Heart right ventricle (tissue), 16 donors: ENCODE data around the gene OR2C3. TPM values are rescaled to one million over a fixed set of nuclear protein-coding genes. Genes with fewer than 3 reads are reported as not detected.
"Not testable (repeated sequence)": the region's sequence is repeated elsewhere in the genome, so short reads cannot be mapped to it uniquely, and the experiment has no call there.

ENCODE experiments used
- ATAC-seq, 8 donors: fragments of 200-7000 bp; cut with Tn5 transposase; one replicate each; pipeline ENCODE4 v1.9.1; 2020; ENCODE audit warnings: mild to moderate bottlenecking in 8 of 8, moderate library complexity in 8 of 8, moderate number of reproducible peaks in 1 of 8
- DNase-seq, 2 donors: peaks; one replicate each; pipeline ENCODE4 v3.0.0-alpha.2; 2020
- H3K27ac ChIP-seq, 10 donors: fragments of 200-600 bp; sonication (generic) in 2 of 10; one replicate each; pipeline versions ENCODE4 v1.5.0 to v1.8.0; 2020 to 2022; ENCODE audit warnings: mild to moderate bottlenecking in 3 of 10
- H3K27me3 ChIP-seq, 7 donors: fragments of 200-600 bp; one replicate each; pipeline ENCODE4 v1.8.0; 2021 to 2022; ENCODE audit warnings: mild to moderate bottlenecking in 2 of 7
- H3K36me3 ChIP-seq, 9 donors: fragments of 200-600 bp; sonication (generic) in 1 of 9; one replicate each; pipeline versions ENCODE4 v1.5.0 to v1.8.0; 2020 to 2022; ENCODE audit warnings: mild to moderate bottlenecking in 2 of 9
- H3K4me1 ChIP-seq, 9 donors: fragments of 200-600 bp; sonication (generic) in 1 of 9; one replicate each; pipeline versions ENCODE4 v1.5.0 to v1.8.0; 2020 to 2022; ENCODE audit warnings: mild to moderate bottlenecking in 4 of 9
- H3K4me3 ChIP-seq, 10 donors: fragments of 200-600 bp; sonication (generic) in 2 of 10; one replicate each; pipeline versions ENCODE4 v1.5.0 to v1.8.0; 2020 to 2022; ENCODE audit warnings: mild to moderate bottlenecking in 7 of 10, moderate library complexity in 2 of 10
- H3K9me3 ChIP-seq, 11 donors: fragments of 200-600 bp in 10 of 11; sonication (generic) in 2 of 11; one replicate each; pipeline versions ENCODE4 v1.5.0 to v1.8.0; 2013 to 2022; ENCODE audit warnings: mild to moderate bottlenecking in 2 of 11, control low read depth in 1 of 11, moderate library complexity in 1 of 11
- CTCF ChIP-seq, 9 donors: fragments of 200-600 bp; sonication (generic) in 2 of 9; IDR thresholded peaks; one replicate each; pipeline versions ENCODE4 v1.5.0 to v1.8.0; 2021 to 2022; ENCODE audit warnings: antibody characterized with exemption in 9 of 9, mild to moderate bottlenecking in 5 of 9, moderate library complexity in 1 of 9
- WGBS, 2 donors: extraction: QIAGEN DNeasy Blood & Tissue Kit; methylation state at CpG; one replicate each; pipeline ENCODE4 v1.1.7; 2013; ENCODE audit warnings: inconsistent platforms in 1 of 2; 5-methylcytosine and 5-hydroxymethylcytosine counted together
- intact Hi-C, 10 donors: fragments of 100-400 bp; cut with DNase I; formaldehyde crosslinking; loops; one replicate each; pipeline versions ENCODE4 v1.11.1 to v1.14.2; 2022
- polyA plus RNA-seq, 2 donors: library from polyadenylated mRNA; stranded (reverse); fragments of 200-250 nt; gene quantifications; one replicate each; pipeline ENCODE4 v1.2.3, GENCODE V29; 2013
- total RNA-seq, 10 donors: library from RNA; stranded (reverse); fragmentation: NEBNext Ultra II Directional in 3 of 10; extraction: Animal tissue kit (Norgen Biotek cat#: 25700) in 3 of 10; gene quantifications; one replicate each; pipeline versions ENCODE4 v1.2.1 to v1.2.4, GENCODE V29; 2021 to 2023
- donor health status: Arrhythmogenic right ventricular cardiomyopathy.
- donor health status: ischemic (EF 13 %, LVEDD 7.1; RV severe dilation, severe dysfunction).
- donor health status: healthy with polysubstance abuse.
- donor health status: DM: no; HTN: yes; CAD: no.
- donor health status: DM: no; HTN: no; CAD: no.
- donor health status: ischemic (EF 25% LVEDD 6.9; RV normal size, moderate dysfunction).
- donor health status: ischemic (EF 25% LVEDD 5.7; RV mildly dilated, moderate dysfunction).
- donor health status: healthy.
- donor health status: DM: yes; HTN: yes; CAD: no.
- donor health status: Ischemic cardiomyopathy.
- donor health status: ischemic (EF 35%, LVEDD 5.7; RV mildly dilated, moderate dysfunction).
- donor health status: nonischemic (EF 11% LVEDD 7.7; RV severe dilation, severe dysfunction).
- donor health status: DM: yes; HTN: yes; CAD: no.
- donor health status: PGD.
- donor health status: ischemic (EF 29% LVEDD 5.4; RV normal size, mild dysfunction).
- donor health status: nonischemic (EF 23%, LVEDD 6.1; RV moderate dilation, normal function).

Gene OR2C3
- total and polyA plus RNA-seq, 12 donors, result under 0.01 to 0.02 TPM; not detected in 10

GRCh38 chr1:247491328-247491727, 44.9 kb downstream of the OR2C3 start:
- H3K9me3 ChIP-seq, result no peaks in the 10 kb centered on the region
- no peaks in the 10 kb centered on the region for H3K36me3 ChIP-seq
- ATAC-seq (no peak), DNase-seq (no peak)
- WGBS, 2 donors, result 83 to 90% methylated on average over 12 of the region's 12 CpGs
- TF ChIP-seq CTCF (IDR thresholded peaks at IDR 0.05), result no peak
- intact Hi-C loops, result no loop called here
- peaks cover 0 to 7% (median 0%) of the 10 kb centered on the region in 9 donors for H3K4me1 ChIP-seq
- H3K27ac ChIP-seq, result no peak overlapping the region
- H3K27me3 ChIP-seq, result peaks cover 0 to 36% (median 14%) of the 10 kb centered on the region in 7 donors
- no peak overlapping the region for H3K4me3 ChIP-seq

DNA sequence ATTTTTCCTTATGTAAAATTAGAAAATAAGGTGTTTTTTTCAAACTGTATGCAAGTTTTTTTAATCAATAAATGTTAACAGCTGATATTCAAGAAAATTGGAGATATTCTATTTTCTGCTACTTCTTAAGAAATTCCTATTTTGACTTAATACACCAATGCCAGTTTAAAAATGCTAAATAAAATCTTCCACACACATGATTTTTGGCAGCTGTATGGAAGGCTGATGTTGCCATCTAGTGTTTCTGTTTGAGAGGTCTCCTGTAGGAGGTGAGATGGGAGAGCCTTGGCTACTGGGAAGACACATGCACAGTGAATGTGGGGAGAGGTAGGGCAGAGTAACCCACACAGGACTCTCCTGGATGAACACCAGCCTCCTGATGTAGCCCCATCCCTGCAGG, 49.2 kb downstream of the OR2C3 start:
- Histone ChIP-seq H3K36me3 (no peaks in the 10 kb centered on the region), H3K27me3 (peaks cover 0 to 34% (median 7%) of the 10 kb centered on the region in 7 donors), H3K4me1 (no peaks in the 10 kb centered on the region), H3K9me3 (no peaks in the 10 kb centered on the region), H3K4me3 (no peak overlapping the region), H3K27ac (no peak overlapping the region)
- ATAC-seq (peak in 7 of 8 donors; percentile 30 to 79 (median 63)), DNase-seq (no peak)
- peak; percentile 11 to 66 (median 50) for TF ChIP-seq CTCF (IDR thresholded peaks at IDR 0.05)
- intact Hi-C loops, result loop anchor here (2.0 to 10.0 kb wide), 5 partner anchors 92 to 115 kb away; no protein-coding TSS in a partner anchor

DNA sequence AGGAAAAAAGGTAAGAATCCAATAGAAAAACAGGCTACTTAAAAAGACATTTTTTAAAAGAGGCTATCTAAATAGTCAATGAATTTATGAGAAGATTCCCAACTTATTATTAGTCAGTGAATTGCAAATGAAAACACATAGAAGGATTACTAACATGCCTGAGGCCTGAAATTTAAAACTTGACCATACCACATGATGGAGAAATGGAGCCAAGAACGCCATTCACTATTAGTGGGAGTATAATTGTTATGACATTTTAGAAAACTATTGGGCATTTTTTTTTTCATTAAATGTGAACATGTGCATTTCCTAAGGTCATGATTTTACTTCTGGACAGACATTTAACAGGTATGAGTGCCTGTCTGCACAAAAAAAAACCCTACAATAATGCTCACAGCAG, 53.5 kb downstream of the OR2C3 start:
- DNase-seq (no peak), ATAC-seq (no peak)
- intact Hi-C loops, result loop anchor here in 1 of 10 donors (10.0 kb wide), 1 partner anchor 88 kb away; no protein-coding TSS in a partner anchor
- Histone ChIP-seq H3K27ac (no peak overlapping the region), H3K27me3 (peaks cover 0 to 5% (median 0%) of the 10 kb centered on the region in 7 donors), H3K9me3 (no peaks in the 10 kb centered on the region), H3K36me3 (no peaks in the 10 kb centered on the region), H3K4me1 (no peaks in the 10 kb centered on the region), H3K4me3 (no peak overlapping the region)
- WGBS, 2 donors, result 73 to 75% methylated on average over 1 of the region's 1 CpG
- no peak for TF ChIP-seq CTCF (IDR thresholded peaks at IDR 0.05)

DNA sequence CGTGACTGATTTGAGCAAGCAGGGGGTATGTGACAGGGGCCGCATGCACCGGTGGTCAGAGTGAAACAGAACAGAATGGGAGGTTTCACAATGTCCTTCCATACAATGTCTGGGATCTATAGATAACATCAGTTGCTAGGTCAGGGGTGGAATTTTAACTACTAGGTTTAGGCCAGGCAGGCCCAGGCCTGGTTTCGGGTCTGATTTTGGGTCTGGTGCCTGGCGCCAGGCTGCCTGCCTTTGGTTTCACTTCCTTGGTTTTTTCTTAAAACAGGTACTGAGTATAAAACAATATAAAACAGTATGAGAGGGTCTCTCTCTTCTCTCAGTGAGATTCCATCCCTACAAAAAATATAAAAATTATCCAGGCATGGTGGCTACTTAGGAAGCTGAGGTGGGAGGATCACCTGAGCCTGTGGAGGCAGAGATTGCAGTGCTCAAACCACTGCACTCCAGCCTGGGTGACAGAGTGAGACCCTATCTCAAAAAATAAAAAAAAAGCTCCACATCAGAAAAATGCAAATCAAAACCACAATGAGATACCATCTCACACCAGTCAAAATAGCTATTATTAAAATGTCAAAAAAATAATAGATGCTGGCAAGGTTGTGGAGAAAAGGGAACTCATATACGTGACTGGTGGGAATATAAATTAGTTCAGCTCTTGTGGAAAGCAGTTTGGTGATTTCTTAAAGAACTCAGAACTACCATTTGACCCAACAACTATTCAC, 59.7 kb downstream of the OR2C3 start:
- intact Hi-C loops, DNase-seq, ATAC-seq, H3K4me1 ChIP-seq, H3K27me3 ChIP-seq, H3K36me3 ChIP-seq, H3K27ac ChIP-seq, H3K4me3 ChIP-seq: not testable (repeated sequence)
- H3K9me3 ChIP-seq, result peaks cover 0 to 15% (median 8%) of the 10 kb centered on the region in 11 donors
- WGBS, 2 donors, result 89 to 92% methylated on average over 6 of the region's 6 CpGs

DNA sequence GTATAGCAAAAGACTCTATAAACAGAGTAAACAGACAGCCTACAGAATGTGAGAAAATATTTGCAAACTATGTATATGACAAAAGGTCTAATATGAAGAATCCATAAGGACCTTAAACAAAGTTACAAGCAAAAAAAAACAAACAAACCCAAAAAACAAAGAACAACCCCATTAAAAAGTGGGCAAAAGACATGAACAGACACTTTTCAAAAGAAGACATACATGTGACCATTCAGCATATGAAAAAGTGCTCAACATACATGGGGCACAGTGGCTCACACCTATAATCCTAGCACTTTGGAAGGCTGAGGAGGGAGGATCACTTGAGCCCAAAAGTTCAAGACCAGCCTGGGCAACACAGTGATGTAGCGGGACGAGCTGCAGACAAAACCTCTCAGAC, 60.4 kb downstream of the OR2C3 start:
- WGBS, 2 donors, result 87 to 91% methylated on average over 2 of the region's 2 CpGs
- Histone ChIP-seq H3K27ac (no peak overlapping the region), H3K9me3 (peaks cover 0 to 15% (median 8%) of the 10 kb centered on the region in 11 donors), H3K36me3 (no peaks in the 10 kb centered on the region), H3K4me1 (no peaks in the 10 kb centered on the region), H3K4me3 (no peak overlapping the region), H3K27me3 (no peaks in the 10 kb centered on the region)
- intact Hi-C loops, result no loop called here
- TF ChIP-seq CTCF (IDR thresholded peaks at IDR 0.05), result no peak
- DNase-seq (no peak), ATAC-seq (no peak)
